WTC11 (cell line): ENCODE measurements around the gene KLK13. TPM values are rescaled to one million over a fixed set of nuclear protein-coding genes. Genes with fewer than 3 reads are reported as not detected.

Source experiments
- ATAC-seq: fragments of 200-7000 bp; cut with Tn5 transposase; 2 replicates; pipeline ENCODE4 v1.10.0; 2021; ENCODE audit warnings: mild to moderate bottlenecking, moderate library complexity
- CTCF ChIA-PET: fragments of 300-600 bp; sonication (Branson Sonifier 250); formaldehyde crosslinking; loops from one replicate; lab custom pipeline; 2021; ENCODE audit warnings: antibody characterized with exemption; lab: Charles Lee
- POLR2A ChIA-PET: fragments of 350-600 bp; sonication (Branson Sonifier 250); formaldehyde crosslinking; loops from one replicate; lab custom pipeline; 2021; ENCODE audit warnings: antibody characterized with exemption; lab: Charles Lee
- DNase-seq: peaks from one replicate; pipeline ENCODE4 v3.0.0; 2021; ENCODE audit warnings: low spot score
- H3K27ac Mint-ChIP-seq: 2 replicates; pipeline ENCODE4 v1.8.0; 2021; ENCODE audit warnings: mixed read lengths
- H3K27me3 Mint-ChIP-seq: 2 replicates; pipeline ENCODE4 v1.8.0; 2021; ENCODE audit warnings: low read depth, mild to moderate bottlenecking, moderate library complexity, mixed read lengths
- H3K36me3 Mint-ChIP-seq: 2 replicates; pipeline ENCODE4 v1.8.0; 2021; ENCODE audit warnings: mixed read lengths
- H3K4me1 Mint-ChIP-seq: 2 replicates; pipeline ENCODE4 v1.8.0; 2022; ENCODE audit warnings: mixed read lengths
- H3K4me3 Mint-ChIP-seq: 2 replicates; pipeline ENCODE4 v1.8.0; 2021; ENCODE audit warnings: mild to moderate bottlenecking, moderate library complexity, mixed read lengths
- H3K9me3 Mint-ChIP-seq: 2 replicates; pipeline ENCODE4 v1.8.0; 2021; ENCODE audit warnings: mixed read lengths
- E2F1 ChIP-seq: sonication (generic); formaldehyde crosslinking; IDR thresholded peaks from 2 replicates; pipeline ENCODE4 v1.8.0; 2022; ENCODE audit warnings: mild to moderate bottlenecking, missing genetic modification reagents
- ELF4 ChIP-seq: sonication (generic); formaldehyde crosslinking; IDR thresholded peaks from 2 replicates; pipeline ENCODE4 v1.8.1; 2022; ENCODE audit warnings: low read depth, mild to moderate bottlenecking, moderate library complexity, missing genetic modification reagents
- EMX1 ChIP-seq: fragments of 250-450 bp; sonication (Bioruptor Pico); IDR thresholded peaks from 2 replicates; pipeline ENCODE4 v1.8.0; 2021; ENCODE audit warnings: mild to moderate bottlenecking
- ESRRA ChIP-seq: sonication (generic); formaldehyde crosslinking; IDR thresholded peaks from 2 replicates; pipeline ENCODE4 v1.8.1; 2022; ENCODE audit warnings: mild to moderate bottlenecking, missing genetic modification reagents, borderline replicate concordance
- GTF2I ChIP-seq: fragments of 250-450 bp; sonication (Bioruptor Pico); conservative IDR thresholded peaks from 2 replicates; pipeline ENCODE4 v1.4.0; 2021; ENCODE audit warnings: mild to moderate bottlenecking
- MYBL2 ChIP-seq: sonication (generic); formaldehyde crosslinking; IDR thresholded peaks from 2 replicates; pipeline ENCODE4 v1.8.1; 2023; ENCODE audit warnings: mild to moderate bottlenecking, moderate library complexity, missing genetic modification reagents
- NR2C2 ChIP-seq: sonication (generic); formaldehyde crosslinking; IDR thresholded peaks from 2 replicates; pipeline ENCODE4 v1.8.0; 2022; ENCODE audit warnings: mild to moderate bottlenecking, missing genetic modification reagents
- NR3C1 ChIP-seq: sonication (generic); formaldehyde crosslinking; conservative IDR thresholded peaks from 2 replicates; pipeline ENCODE4 v1.8.1; 2023; ENCODE audit warnings: low read depth, mild to moderate bottlenecking, missing genetic modification reagents
- SOX15 ChIP-seq: fragments of 250-450 bp; sonication (Bioruptor Pico); IDR thresholded peaks from 2 replicates; pipeline ENCODE4 v1.9.0; 2021; ENCODE audit warnings: mild to moderate bottlenecking
- SP1 ChIP-seq: sonication (generic); formaldehyde crosslinking; conservative IDR thresholded peaks from 2 replicates; pipeline ENCODE4 v1.8.1; 2022; ENCODE audit warnings: missing genetic modification reagents
- STAT6 ChIP-seq: sonication (generic); formaldehyde crosslinking; conservative IDR thresholded peaks from 2 replicates; pipeline ENCODE4 v1.8.1; 2023; ENCODE audit warnings: mild to moderate bottlenecking, low read depth, missing genetic modification reagents, moderate library complexity
- TP53 ChIP-seq: sonication (generic); formaldehyde crosslinking; IDR thresholded peaks from 2 replicates; pipeline ENCODE4 v1.8.1; 2023; ENCODE audit warnings: mild to moderate bottlenecking, missing genetic modification reagents
- ZNF121 ChIP-seq: sonication (generic); formaldehyde crosslinking; IDR thresholded peaks from 2 replicates; pipeline ENCODE4 v1.8.0; 2023; ENCODE audit warnings: missing genetic modification reagents
- ZNF423 ChIP-seq: fragments of 250-450 bp; sonication (Bioruptor Pico); IDR thresholded peaks from 2 replicates; pipeline ENCODE4 v2.1.2; 2022; ENCODE audit warnings: mild to moderate bottlenecking, moderate library complexity
- ZNF425 ChIP-seq: fragments of 250-450 bp; sonication (Bioruptor Pico); conservative IDR thresholded peaks from 2 replicates; pipeline ENCODE4 v1.9.0; 2021; ENCODE audit warnings: mild to moderate bottlenecking
- ZSCAN18 ChIP-seq: fragments of 250-450 bp; sonication (Bioruptor Pico); IDR thresholded peaks from 2 replicates; pipeline ENCODE4 v2.1.2; 2022; ENCODE audit warnings: mild to moderate bottlenecking, moderate library complexity
- total RNA-seq: library from RNA; stranded (reverse); gene quantifications from 3 replicates; pipeline ENCODE4 v1.2.3, GENCODE V29; 2021
- TF ChIP-seq, protein P1 (sequence below): sonication (generic); formaldehyde crosslinking; IDR thresholded peaks from 2 replicates; pipeline ENCODE4 v1.8.1; 2022; ENCODE audit warnings: low read depth, missing genetic modification reagents, borderline replicate concordance
- TF ChIP-seq, protein P2 (sequence below): sonication (generic); formaldehyde crosslinking; IDR thresholded peaks from 2 replicates; pipeline ENCODE4 v1.8.0; 2023; ENCODE audit warnings: missing genetic modification reagents
- TF ChIP-seq, protein P3 (sequence below): fragments of 250-450 bp; sonication (Bioruptor Pico); IDR thresholded peaks from 2 replicates; pipeline ENCODE4 v1.9.0; 2021; ENCODE audit warnings: moderate library complexity, mild to moderate bottlenecking, inconsistent platforms, borderline replicate concordance
- TF ChIP-seq, protein P4 (sequence below): sonication (generic); formaldehyde crosslinking; IDR thresholded peaks from 2 replicates; pipeline ENCODE4 v1.8.1; 2023; ENCODE audit warnings: mild to moderate bottlenecking, moderate library complexity, missing genetic modification reagents

KLK13 gene
- total RNA-seq, 1 experiment from 2014 or later, result 3.1 TPM

- ATAC-seq (no peak), DNase-seq (no peak)
- H3K4me1 Mint-ChIP-seq, result peaks cover 30% of the 10 kb centered on the region
- no peaks in the 10 kb centered on the region for H3K36me3 Mint-ChIP-seq
- POLR2A ChIA-PET, result no interaction called here
- H3K27ac Mint-ChIP-seq, result no peak overlapping the region
- no peaks in the 10 kb centered on the region for H3K27me3 Mint-ChIP-seq
- no peaks in the 10 kb centered on the region for H3K9me3 Mint-ChIP-seq
- H3K4me3 Mint-ChIP-seq, result no peak overlapping the region
- TF ChIP-seq, protein P1, sequence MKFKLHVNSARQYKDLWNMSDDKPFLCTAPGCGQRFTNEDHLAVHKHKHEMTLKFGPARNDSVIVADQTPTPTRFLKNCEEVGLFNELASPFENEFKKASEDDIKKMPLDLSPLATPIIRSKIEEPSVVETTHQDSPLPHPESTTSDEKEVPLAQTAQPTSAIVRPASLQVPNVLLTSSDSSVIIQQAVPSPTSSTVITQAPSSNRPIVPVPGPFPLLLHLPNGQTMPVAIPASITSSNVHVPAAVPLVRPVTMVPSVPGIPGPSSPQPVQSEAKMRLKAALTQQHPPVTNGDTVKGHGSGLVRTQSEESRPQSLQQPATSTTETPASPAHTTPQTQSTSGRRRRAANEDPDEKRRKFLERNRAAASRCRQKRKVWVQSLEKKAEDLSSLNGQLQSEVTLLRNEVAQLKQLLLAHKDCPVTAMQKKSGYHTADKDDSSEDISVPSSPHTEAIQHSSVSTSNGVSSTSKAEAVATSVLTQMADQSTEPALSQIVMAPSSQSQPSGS (CRISPR knock-in tag), result no peak
- no peak for TF ChIP-seq MYBL2 (CRISPR knock-in tag)
- TF ChIP-seq STAT6 (CRISPR knock-in tag), result no peak
- CTCF ChIA-PET, result interaction anchor here (8.2 kb wide), 1 partner anchor 71 kb away, joined by 347 read pairs; the partner anchor contains the start of gene KLK10
Observed at GRCh38 chr19:51090471-51090870, 25.6 kb upstream of the KLK13 start.

GRCh38 chr19:51089786-51090185 lies 24.9 kb upstream of the KLK13 start:
- H3K27ac Mint-ChIP-seq, result no peak overlapping the region
- CTCF ChIA-PET, result interaction anchor here (8.2 kb wide), 1 partner anchor 70 kb away, joined by 347 read pairs; the partner anchor contains the start of gene KLK10
- no peaks in the 10 kb centered on the region for H3K36me3 Mint-ChIP-seq
- no peaks in the 10 kb centered on the region for H3K27me3 Mint-ChIP-seq
- peaks cover 30% of the 10 kb centered on the region for H3K4me1 Mint-ChIP-seq
- DNase-seq (no peak), ATAC-seq (no peak)
- H3K9me3 Mint-ChIP-seq, result no peaks in the 10 kb centered on the region
- POLR2A ChIA-PET, result no interaction called here
- H3K4me3 Mint-ChIP-seq, result no peak overlapping the region
- TF ChIP-seq SP1 (CRISPR knock-in tag) (no peak), ZNF425 (CRISPR knock-in tag) (no peak), NR2C2 (CRISPR knock-in tag) (no peak), EMX1 (CRISPR knock-in tag) (no peak), ZSCAN18 (CRISPR knock-in tag) (no peak), ZNF121 (CRISPR knock-in tag) (no peak), ELF4 (CRISPR knock-in tag) (no peak), SOX15 (CRISPR knock-in tag) (no peak), GTF2I (CRISPR knock-in tag) (no peak), NR3C1 (CRISPR knock-in tag) (no peak), ZNF423 (no peak), E2F1 (no peak), ESRRA (CRISPR knock-in tag) (no peak), TP53 (CRISPR knock-in tag) (no peak)
- TF ChIP-seq, protein P2, sequence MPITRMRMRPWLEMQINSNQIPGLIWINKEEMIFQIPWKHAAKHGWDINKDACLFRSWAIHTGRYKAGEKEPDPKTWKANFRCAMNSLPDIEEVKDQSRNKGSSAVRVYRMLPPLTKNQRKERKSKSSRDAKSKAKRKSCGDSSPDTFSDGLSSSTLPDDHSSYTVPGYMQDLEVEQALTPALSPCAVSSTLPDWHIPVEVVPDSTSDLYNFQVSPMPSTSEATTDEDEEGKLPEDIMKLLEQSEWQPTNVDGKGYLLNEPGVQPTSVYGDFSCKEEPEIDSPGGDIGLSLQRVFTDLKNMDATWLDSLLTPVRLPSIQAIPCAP (CRISPR knock-in tag), result no peak
- TF ChIP-seq, protein P3, sequence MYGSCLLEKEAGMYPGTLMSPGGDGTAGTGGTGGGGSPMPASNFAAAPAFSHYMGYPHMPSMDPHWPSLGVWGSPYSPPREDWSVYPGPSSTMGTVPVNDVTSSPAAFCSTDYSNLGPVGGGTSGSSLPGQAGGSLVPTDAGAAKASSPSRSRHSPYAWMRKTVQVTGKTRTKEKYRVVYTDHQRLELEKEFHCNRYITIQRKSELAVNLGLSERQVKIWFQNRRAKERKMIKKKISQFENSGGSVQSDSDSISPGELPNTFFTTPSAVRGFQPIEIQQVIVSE, result no peak
- TF ChIP-seq, protein P4, sequence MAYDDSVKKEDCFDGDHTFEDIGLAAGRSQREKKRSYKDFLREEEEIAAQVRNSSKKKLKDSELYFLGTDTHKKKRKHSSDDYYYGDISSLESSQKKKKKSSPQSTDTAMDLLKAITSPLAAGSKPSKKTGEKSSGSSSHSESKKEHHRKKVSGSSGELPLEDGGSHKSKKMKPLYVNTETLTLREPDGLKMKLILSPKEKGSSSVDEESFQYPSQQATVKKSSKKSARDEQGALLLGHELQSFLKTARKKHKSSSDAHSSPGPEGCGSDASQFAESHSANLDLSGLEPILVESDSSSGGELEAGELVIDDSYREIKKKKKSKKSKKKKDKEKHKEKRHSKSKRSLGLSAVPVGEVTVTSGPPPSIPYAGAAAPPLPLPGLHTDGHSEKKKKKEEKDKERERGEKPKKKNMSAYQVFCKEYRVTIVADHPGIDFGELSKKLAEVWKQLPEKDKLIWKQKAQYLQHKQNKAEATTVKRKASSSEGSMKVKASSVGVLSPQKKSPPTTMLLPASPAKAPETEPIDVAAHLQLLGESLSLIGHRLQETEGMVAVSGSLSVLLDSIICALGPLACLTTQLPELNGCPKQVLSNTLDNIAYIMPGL (CRISPR knock-in tag), result no peak
